Posterior vena cava (tissue), 2 donors: ENCODE results near the gene CTNND2. TPM values are rescaled to one million over a fixed set of nuclear protein-coding genes. Genes with fewer than 3 reads are reported as not detected.

ENCODE experiments used
- DNase-seq: peaks from one replicate; pipeline ENCODE4 v3.0.0-alpha.2; 2020; ENCODE audit warnings: low spot score
- intact Hi-C, 2 donors: fragments of 100-400 bp; cut with DNase I; formaldehyde crosslinking; loops; one replicate each; pipeline versions ENCODE4 v1.14.1 to v1.14.2; 2022 to 2023
- total RNA-seq, 2 donors: library from RNA; stranded (reverse); fragmentation: NEBNext Ultra II Directional; extraction: Animal tissue kit (Norgen Biotek cat#: 25700); gene quantifications; one replicate each; pipeline ENCODE4 v1.2.1, GENCODE V29; 2021
- donor health status: DM: yes; HTN: yes; CAD: no.
- donor health status: DM: yes; HTN: yes; CAD: no.

Gene CTNND2
- total RNA-seq, 2 donors from 2014 or later: 0.46 to 1.6 TPM

- no peak for DNase-seq
- intact Hi-C loops: no loop called here
These were observed 712.6 kb downstream of the CTNND2 start for GRCh38 chr5:11191673-11192072.

DNA sequence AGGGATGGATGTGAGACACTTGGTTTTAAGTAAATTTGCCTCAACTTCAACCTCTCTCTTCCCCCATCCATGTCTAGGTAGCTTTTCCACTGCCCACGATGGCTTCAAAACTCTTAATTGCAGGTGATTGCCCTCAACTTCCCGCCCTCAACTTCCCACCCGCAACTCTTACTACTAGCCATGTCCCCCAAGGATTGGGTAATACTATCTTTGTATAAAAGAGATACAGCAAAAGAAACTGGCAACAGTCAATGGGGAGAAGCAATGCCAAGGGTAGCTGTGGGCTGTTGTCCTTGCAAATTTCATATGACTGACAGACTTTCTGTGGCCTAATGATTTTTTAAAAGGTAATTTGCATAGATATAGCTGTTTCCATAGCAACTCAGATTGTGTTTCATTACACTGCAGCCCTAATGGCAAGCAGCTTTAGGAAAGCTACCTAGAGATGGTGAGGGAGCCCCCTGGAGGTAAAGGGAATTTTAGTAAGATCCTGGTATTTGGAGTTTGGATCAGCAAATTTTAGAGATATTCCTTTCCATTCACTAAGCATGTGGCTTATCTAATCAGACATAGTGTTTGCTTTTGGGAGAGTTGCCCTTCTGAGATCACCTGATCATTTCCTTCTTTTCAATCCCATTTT is 721.7 kb downstream of the CTNND2 start:
- intact Hi-C loops: no loop called here
- DNase-seq: no peak

- intact Hi-C loops: no loop called here
- DNase-seq: no peak
These were observed 722.3 kb downstream of the CTNND2 start for GRCh38 chr5:11181940-11182339.

GRCh38 chr5:11180890-11181289 is 723.4 kb downstream of the CTNND2 start:
- intact Hi-C loops: no loop called here
- no peak for DNase-seq

- intact Hi-C loops: no loop called here
- DNase-seq: no peak
These were observed 726.1 kb downstream of the CTNND2 start for GRCh38 chr5:11177999-11178711.

- DNase-seq: no peak
- intact Hi-C loops: no loop called here
These were observed 729.7 kb downstream of the CTNND2 start for GRCh38 chr5:11174591-11174990.

DNA sequence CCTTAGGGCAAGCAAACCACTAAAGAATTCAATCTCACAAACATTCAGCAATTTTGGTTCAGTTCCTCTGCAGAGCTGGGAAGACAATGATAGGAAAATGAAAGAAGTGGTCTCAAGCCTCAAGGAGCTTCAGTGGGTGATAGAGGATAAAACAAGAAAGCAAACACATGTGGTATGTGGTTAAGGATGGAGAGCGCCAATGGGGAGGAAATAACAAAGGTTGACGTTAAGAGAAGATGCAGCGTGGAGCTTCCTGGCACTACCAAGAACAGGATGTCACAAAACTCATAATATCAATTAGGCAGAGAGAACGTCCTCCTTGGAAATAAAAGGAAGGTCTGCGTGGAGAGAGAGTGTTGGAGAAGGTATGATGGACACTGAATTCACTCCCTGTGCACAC is 731.8 kb downstream of the CTNND2 start:
- no peak for DNase-seq
- intact Hi-C loops: no loop called here

GRCh38 chr5:11171236-11171635 is 733.0 kb downstream of the CTNND2 start:
- intact Hi-C loops: no loop called here
- DNase-seq: no peak

- intact Hi-C loops: no loop called here
These were observed 737.3 kb downstream of the CTNND2 start for GRCh38 chr5:11166923-11167322.

DNA sequence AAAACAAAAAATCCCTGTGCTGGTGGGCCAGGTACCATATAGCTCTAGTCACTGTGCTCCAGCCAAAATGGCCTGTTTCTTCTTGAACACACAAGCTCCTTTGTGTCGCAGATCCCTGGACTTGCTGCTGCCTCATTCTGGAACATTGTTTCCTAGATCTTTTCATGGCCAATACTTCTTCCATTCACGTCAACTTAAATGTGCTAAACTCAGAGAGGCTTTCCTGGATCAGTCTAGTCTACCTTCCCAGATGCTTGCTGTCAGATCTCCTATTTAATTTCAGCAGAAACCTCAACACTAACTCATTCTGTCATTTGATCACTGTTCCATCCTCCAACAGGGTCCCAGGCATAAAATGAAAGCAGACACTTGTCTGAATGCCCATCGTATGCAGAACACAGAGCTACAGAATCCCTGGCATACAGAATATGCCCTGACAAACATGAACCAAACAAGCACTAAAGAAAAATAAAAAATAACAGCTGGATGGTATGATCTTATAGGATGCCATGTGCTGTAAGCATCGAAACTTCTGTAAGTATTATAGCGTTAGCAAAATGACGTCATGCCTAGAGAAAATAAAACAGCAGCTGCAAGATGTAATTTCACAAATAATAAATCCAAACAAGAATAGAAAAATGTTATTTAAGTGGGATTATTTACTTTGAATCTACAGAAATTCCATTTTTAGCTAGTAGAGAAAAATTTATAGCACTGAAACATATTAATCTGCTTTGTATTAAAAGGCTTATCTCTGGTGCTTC is 739.5 kb downstream of the CTNND2 start:
- intact Hi-C loops: no loop called here
- DNase-seq: no peak

More at GRCh38 chr5:11166923-11167322, 737.3 kb downstream of the CTNND2 start:
- no peak for DNase-seq

DNA sequence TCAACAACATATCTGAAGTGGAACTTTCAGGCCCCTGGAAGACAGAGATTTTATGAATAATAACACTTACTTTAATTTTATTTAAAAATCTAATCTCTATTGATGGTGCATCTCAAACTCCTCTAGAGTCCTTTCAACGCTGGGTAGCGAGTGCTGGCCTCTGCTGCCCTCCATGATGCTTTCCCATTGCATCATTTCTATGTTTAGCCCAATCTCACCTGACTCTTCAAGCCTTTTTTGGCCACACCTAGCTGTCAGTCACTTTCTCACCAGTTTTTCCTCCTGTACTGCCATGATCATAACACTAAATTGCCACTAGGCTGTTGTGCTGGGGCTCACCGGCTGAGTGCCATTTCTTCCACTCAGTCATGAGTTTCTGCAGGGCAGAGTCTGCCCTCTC is 747.1 kb downstream of the CTNND2 start:
- intact Hi-C loops: no loop called here
- DNase-seq: no peak

DNA sequence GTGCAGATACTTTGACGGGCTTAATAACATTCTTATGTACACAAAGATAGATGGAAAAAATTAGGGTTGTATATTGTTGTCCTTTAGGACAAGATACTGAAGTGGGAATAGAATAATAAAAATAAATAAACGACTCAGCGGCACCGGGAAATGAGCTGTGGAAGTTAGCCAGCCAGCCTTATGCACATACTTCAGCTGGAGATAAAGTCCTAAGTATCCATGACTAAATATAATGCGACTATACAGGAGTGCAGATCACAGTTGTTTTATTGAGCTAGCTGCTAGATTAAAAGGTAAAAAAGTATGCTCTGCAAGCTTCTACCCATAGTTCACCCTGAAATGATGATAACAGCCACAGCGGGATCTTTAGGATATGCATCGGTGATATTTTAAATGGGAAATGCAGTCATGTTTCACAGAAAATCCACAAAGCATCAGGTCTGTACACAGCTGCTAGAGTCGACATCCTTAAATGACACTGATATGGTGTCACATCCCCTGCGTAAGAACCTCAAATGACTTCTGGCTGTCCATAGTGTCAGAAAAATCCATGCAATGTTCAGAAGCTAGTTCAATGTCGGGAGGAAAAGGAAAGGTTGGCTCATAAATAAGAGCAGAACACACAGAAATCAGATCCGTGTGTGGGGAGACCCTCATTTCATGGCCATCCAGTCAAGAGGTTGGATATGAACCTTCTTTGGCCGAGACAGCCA is 750.4 kb downstream of the CTNND2 start:
- no peak for DNase-seq
- intact Hi-C loops: no loop called here

GRCh38 chr5:11152368-11152767 is 751.9 kb downstream of the CTNND2 start:
- intact Hi-C loops: no loop called here
- no peak for DNase-seq

DNA sequence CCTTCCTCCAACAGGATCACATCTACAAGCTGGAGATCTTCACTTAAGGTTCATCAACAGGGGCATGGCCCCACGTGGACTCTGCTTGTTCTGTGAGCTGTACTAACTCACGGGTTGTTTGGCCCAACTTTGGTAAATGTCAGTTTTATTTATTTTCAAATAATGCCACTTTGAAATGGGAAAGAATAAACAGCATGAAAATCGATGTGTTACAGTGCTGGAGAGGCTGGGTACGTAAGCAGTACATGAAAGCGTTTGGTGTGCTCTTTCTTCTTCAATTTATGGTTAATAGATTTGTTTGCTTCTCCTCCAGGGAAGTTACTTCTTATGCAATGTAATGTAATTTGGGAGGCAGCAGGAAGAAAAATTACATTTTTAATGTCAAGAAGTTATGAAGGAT is 753.3 kb downstream of the CTNND2 start:
- intact Hi-C loops: no loop called here
- no peak for DNase-seq

DNA sequence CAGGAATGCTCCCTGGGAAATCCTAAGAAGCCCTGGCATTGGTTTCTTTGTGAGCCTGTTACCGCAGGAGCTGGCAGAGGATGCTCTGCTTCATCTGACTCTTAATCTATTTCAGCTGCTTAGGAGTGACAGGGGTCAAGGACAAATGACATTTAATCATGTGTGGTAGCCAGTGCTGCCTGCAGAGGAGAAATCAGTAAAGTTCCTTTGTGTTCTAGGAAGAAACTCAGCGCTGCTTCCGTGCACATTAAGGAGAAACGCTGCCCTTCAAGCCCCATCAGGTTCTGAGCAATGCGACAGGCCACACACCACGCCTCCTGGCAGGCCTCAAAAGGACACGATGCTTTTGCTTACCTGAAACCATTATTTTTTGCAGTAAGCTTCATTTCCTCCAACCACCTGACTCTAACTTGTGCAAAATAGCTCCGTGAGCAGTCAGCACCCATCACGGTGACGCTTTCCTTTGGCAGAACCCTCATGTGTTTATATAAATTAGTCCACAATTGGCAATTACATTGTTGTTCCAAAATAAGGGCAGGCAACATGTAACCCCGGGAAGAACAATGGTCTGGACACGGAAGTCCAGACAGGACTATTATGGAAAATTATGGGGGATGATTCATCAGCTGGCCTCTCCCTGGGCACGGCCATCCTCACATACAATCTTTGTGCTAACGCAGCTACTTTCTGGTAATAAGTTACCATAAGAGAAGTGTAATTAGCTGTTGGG is 755.3 kb downstream of the CTNND2 start:
- DNase-seq: no peak
- intact Hi-C loops: no loop called here

GRCh38 chr5:11146171-11146570 is 758.1 kb downstream of the CTNND2 start:
- intact Hi-C loops: no loop called here
- DNase-seq: no peak

DNA sequence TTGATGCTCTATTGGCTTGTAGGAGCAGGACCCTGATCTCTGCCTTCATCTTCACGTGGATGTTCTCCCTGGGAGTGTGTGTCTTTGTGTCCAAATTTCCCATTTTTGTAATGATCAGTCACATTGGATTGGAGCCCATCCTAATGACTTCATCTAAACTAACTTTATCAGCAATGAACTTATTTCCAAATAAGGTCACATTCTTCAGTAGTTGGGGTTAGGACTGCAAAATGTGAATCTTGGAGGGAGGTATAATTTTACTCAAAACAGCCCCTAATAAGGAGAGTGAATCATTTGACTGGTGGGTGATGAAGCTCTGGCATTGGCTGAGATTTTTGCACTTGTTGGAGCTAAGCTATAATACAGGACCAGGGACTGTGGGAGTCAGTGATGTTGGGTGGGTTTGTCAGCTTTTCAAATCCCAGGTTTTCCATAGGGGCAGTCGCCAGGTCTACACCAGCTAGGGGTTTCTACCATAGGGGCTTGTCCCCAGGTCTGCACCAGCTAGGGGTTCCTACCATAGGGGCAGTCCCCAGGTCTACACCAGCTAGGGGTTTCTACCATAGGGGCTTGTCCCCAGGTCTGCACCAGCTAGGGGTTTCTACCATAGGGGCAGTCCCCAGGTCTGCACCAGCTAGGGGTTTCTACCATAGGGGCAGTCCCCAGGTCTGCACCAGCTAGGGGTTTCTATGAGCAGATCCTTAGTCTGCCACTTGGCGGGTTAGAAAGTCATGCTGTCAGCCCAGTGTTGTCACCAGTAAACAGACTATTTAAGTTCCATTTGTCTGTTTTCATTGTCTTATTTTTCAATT is 760.6 kb downstream of the CTNND2 start:
- intact Hi-C loops: no loop called here
- DNase-seq: no peak

DNA sequence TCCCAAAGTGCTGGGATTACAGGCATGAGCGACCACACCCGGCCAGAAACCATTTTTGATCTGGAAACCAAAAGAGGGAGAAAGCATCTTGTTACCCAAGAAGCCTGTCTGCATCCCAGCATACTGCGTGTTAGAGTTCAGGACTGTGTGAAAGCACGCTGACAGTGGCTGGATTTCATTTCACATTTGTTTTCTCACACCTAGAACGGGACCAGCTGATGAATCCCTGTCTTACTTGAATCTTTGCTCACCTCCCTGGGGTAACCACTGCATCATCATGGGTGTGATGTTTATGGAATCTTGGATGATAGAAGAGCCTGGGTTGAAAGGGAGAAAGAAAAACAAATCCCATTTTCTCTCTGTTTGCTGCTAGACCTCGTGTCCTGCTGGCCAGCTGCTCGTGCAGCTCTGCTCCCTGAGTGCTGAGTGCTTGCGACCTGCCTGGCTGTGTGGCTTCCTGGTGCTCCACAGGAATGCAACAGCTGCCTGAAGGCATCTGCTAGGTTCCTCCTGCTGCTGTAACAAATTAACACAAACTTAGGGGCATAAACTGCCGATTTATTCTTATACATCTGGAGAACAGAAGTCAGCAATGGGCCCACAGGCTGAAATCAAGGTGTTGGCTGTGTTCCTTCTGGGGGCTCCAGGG is 764.9 kb downstream of the CTNND2 start:
- intact Hi-C loops: no loop called here
- DNase-seq: no peak
